Chondrocyte (in vitro differentiated cells): ENCODE data around the gene BANP. TPM values are rescaled to one million over a fixed set of nuclear protein-coding genes. Genes with fewer than 3 reads are reported as not detected.

Source experiments
- DNase-seq: peaks from one replicate; pipeline ENCODE4 v3.0.0; 2021; ENCODE audit warnings: mixed read lengths, low spot score
- H3K27ac Mint-ChIP-seq: one replicate; pipeline ENCODE4 v1.8.0; 2021; ENCODE audit warnings: mild to moderate bottlenecking, moderate library complexity, mixed read lengths; ENCODE audit not compliant: unreplicated experiment
- H3K27me3 Mint-ChIP-seq: 2 replicates; pipeline ENCODE4 v1.8.0; 2021; ENCODE audit warnings: low read depth, mixed read lengths
- H3K36me3 Mint-ChIP-seq: 2 replicates; pipeline ENCODE4 v1.8.0; 2021; ENCODE audit warnings: low read depth, mixed read lengths
- H3K4me1 Mint-ChIP-seq: 2 replicates; pipeline ENCODE4 v1.8.0; 2021; ENCODE audit warnings: low read depth, mild to moderate bottlenecking, mixed read lengths
- H3K4me3 Mint-ChIP-seq: one replicate; pipeline ENCODE4 v1.8.0; 2021; ENCODE audit warnings: mild to moderate bottlenecking, moderate library complexity, mixed read lengths; ENCODE audit not compliant: unreplicated experiment
- H3K9me3 Mint-ChIP-seq: 2 replicates; pipeline ENCODE4 v1.8.0; 2021; ENCODE audit warnings: low read depth, mixed read lengths
- CTCF ChIP-seq: fragments of 200-600 bp; sonication (generic); IDR thresholded peaks from 2 replicates; pipeline ENCODE4 v1.5.0; 2021; ENCODE audit warnings: antibody characterized with exemption, mild to moderate bottlenecking, moderate library complexity
- total RNA-seq: library from RNA; stranded (reverse); gene quantifications from 3 replicates; pipeline ENCODE4 v1.2.1, GENCODE V29; 2021

BANP gene
- total RNA-seq, 1 donor from 2014 or later = 15.0 TPM

GRCh38 chr16:88008840-88009239 is 57.6 kb downstream of the BANP start:
- no peak for DNase-seq
- no peak for TF ChIP-seq CTCF
- Mint-ChIP-seq H3K36me3 (peaks cover 42% of the 10 kb centered on the region), H3K27ac (no peak overlapping the region), H3K27me3 (no peaks in the 10 kb centered on the region), H3K9me3 (no peaks in the 10 kb centered on the region), H3K4me1 (peaks cover 19% of the 10 kb centered on the region), H3K4me3 (no peak overlapping the region)

DNA sequence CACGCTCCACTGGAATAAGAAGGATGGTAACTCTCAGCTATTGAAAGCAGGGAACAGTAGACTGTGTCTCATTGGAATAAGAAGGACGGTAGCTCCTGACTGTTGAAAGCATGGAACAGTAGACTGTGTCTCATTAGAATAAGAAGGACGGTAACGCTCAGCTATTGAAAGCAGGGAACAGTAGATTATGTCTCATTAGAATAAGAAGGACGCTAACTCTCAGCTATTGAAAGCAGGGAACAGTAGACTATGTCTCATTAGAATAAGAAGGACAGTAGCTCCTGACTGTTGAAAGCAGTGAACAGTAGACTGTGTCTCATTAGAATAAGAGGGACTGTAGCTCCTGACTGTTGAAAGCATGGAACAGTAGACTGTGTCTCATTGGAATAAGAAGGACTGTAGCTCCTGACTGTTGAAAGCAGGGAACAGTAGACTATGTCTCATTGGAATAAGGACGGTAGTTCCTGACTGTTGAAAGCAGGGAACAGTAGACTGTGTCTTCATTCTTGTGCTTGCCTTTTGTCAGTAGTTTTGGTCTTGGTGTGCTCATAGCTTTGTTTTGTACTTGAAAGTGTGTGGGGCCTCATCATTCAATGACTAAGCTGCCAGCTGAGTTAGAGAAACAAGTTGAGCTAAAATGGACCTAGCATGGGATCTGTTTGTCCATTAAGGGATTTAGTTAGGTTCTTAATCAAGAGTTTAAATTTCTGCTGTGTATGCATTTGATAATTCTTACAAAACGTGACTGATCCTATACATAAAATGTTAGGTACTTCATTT is 58.5 kb downstream of the BANP start:
- no peak for TF ChIP-seq CTCF
- H3K9me3 Mint-ChIP-seq = no peaks in the 10 kb centered on the region
- DNase-seq = no peak
- H3K36me3 Mint-ChIP-seq = peaks cover 38% of the 10 kb centered on the region
- H3K27me3 Mint-ChIP-seq = no peaks in the 10 kb centered on the region
- H3K4me1 Mint-ChIP-seq = peaks cover 28% of the 10 kb centered on the region
- no peak overlapping the region for H3K4me3 Mint-ChIP-seq
- no peak overlapping the region for H3K27ac Mint-ChIP-seq

DNA sequence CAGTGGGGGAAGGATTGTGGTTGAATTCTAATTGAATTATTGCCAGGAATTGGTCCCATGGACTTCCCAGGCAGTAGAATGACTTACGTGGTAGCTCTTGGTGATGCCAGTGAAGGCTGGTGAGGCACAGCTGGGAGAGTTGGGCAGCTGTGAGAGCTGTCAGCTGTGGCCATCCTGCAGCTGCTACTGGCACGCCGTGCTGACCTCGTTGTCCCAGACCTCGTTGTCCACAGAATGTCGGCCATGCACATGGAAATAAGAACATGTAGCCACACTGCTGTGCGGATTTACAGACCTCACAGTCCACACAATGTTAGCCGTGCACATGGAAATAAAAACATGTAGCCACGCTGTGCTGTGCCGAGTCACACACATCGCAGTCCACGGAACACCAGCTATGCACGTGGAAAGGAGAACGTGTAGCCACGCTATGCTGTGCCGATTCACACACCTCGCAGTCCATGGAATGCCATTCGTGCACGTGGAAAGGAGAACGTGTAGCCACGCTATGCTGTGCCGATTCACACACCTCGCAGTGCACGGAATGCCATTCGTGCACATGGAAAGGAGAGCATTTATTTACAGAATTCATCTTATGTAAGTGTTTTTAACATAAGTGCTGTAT is 59.2 kb downstream of the BANP start:
- Mint-ChIP-seq H3K27me3 (no peaks in the 10 kb centered on the region), H3K36me3 (peaks cover 36% of the 10 kb centered on the region), H3K4me1 (peaks cover 35% of the 10 kb centered on the region), H3K4me3 (no peak overlapping the region), H3K9me3 (no peaks in the 10 kb centered on the region), H3K27ac (no peak overlapping the region)
- no peak for DNase-seq
- TF ChIP-seq CTCF = no peak

- H3K36me3 Mint-ChIP-seq = peaks cover 33% of the 10 kb centered on the region
Observed at GRCh38 chr16:88010968-88011483, 59.8 kb downstream of the BANP start.

More at GRCh38 chr16:88010968-88011483, 59.8 kb downstream of the BANP start:
- TF ChIP-seq CTCF = no peak
- Mint-ChIP-seq H3K4me1 (peaks cover 41% of the 10 kb centered on the region), H3K27me3 (no peaks in the 10 kb centered on the region), H3K9me3 (no peaks in the 10 kb centered on the region), H3K4me3 (no peak overlapping the region), H3K27ac (no peak overlapping the region)
- DNase-seq = no peak
